HUES64 (cell line): ENCODE data around the gene LCORL.
"Not testable (repeated sequence)": the region's sequence is repeated elsewhere in the genome, so short reads cannot be mapped to it uniquely, and the experiment has no call there.

Experiments
- H3K27ac ChIP-seq: 2 replicates; pipeline ENCODE4 v1.7.0; 2013; ENCODE audit warnings: low read depth, low read length, inconsistent platforms
- H3K27me3 ChIP-seq: 2 replicates; pipeline ENCODE4 v1.6.1; 2013; ENCODE audit warnings: mild to moderate bottlenecking, low read length; ENCODE audit not compliant: insufficient read depth
- H3K36me3 ChIP-seq: 2 replicates; pipeline ENCODE4 v1.6.1; 2013; ENCODE audit warnings: mild to moderate bottlenecking, low read length; ENCODE audit not compliant: insufficient read depth
- H3K4me1 ChIP-seq: 2 replicates; pipeline ENCODE4 v1.6.1; 2013; ENCODE audit warnings: mild to moderate bottlenecking, low read length, moderate library complexity; ENCODE audit not compliant: insufficient read depth
- H3K4me3 ChIP-seq: 2 replicates; pipeline ENCODE4 v1.5.1; 2013; ENCODE audit warnings: mild to moderate bottlenecking, low read length, moderate library complexity
- H3K9ac ChIP-seq: 2 replicates; pipeline ENCODE4 v1.6.1; 2013; ENCODE audit warnings: mild to moderate bottlenecking, low read depth, low read length
- H3K9me3 ChIP-seq: 2 replicates; pipeline ENCODE4 v1.6.1; 2013; ENCODE audit warnings: low read depth, low read length; ENCODE audit not compliant: insufficient read depth
- WGBS: fragments of 150-250, 120-280 bp; methylation state at CpG from one replicate; pipeline ENCODE4 v1.1.7; 2013; ENCODE audit warnings: missing lambda C conversion rate; 5-methylcytosine and 5-hydroxymethylcytosine counted together

Gene LCORL

DNA sequence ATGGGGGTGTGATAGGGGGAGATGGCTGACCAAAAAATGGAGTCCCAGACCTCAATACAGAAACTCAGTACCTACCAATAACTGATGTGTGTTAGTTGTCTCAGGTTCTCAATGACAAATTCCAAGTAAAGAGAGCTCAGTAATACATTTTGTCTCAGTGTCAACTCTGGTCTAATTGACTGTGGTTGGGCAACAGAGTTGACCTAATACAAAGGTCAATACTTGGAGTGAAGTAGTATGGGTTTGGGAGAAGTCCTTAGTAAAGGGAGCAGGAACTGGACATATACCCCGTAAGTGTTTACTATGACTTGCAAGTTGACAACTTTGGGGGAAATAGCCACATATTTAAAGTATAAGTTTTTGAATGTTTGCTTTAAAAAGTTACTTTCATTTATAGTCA is 20.5 kb upstream of the LCORL start:
- Histone ChIP-seq H3K9me3 (no peaks in the 10 kb centered on the region), H3K9ac (no peak overlapping the region), H3K27ac (no peak overlapping the region), H3K27me3 (no peaks in the 10 kb centered on the region), H3K4me3 (no peak overlapping the region), H3K36me3 (no peaks in the 10 kb centered on the region), H3K4me1 (no peaks in the 10 kb centered on the region)
- WGBS: 90% methylated on average over 1 of the region's 1 CpG

DNA sequence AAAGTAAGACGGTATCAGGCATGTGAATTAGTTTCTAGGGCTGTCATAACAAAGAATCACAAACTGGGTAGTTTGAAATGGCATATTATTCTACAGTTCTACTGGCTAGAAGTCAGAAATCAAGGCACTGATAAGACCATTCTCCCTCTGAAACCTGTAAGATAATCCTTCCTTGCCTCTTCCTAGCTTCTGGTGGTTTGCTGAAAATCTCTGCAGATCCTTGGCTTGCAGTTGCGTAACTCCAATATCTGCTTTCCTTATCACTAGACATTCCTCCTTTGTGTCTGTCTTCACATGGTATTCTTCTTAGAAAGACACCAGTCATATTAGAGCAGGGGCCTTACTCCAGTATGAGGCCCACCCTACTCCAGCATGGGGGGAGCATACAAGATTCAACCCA is 19.6 kb upstream of the LCORL start:
- Histone ChIP-seq H3K36me3 (no peaks in the 10 kb centered on the region), H3K27me3 (no peaks in the 10 kb centered on the region), H3K4me3 (no peak overlapping the region), H3K9me3 (no peaks in the 10 kb centered on the region), H3K27ac (no peak overlapping the region), H3K9ac (no peak overlapping the region), H3K4me1 (no peaks in the 10 kb centered on the region)
- WGBS: 95% methylated on average over 2 of the region's 2 CpGs

GRCh38 chr4:18039113-18039512 is 17.6 kb upstream of the LCORL start:
- H3K4me3 ChIP-seq: no peak overlapping the region
- WGBS: 98% methylated on average over 2 of the region's 2 CpGs
- no peak overlapping the region for H3K27ac ChIP-seq
- H3K9me3 ChIP-seq: no peaks in the 10 kb centered on the region
- no peaks in the 10 kb centered on the region for H3K4me1 ChIP-seq
- H3K27me3 ChIP-seq: no peaks in the 10 kb centered on the region
- H3K9ac ChIP-seq: no peak overlapping the region
- no peaks in the 10 kb centered on the region for H3K36me3 ChIP-seq

GRCh38 chr4:18036369-18036768 is 14.8 kb upstream of the LCORL start:
- H3K27ac ChIP-seq: not testable (repeated sequence)

DNA sequence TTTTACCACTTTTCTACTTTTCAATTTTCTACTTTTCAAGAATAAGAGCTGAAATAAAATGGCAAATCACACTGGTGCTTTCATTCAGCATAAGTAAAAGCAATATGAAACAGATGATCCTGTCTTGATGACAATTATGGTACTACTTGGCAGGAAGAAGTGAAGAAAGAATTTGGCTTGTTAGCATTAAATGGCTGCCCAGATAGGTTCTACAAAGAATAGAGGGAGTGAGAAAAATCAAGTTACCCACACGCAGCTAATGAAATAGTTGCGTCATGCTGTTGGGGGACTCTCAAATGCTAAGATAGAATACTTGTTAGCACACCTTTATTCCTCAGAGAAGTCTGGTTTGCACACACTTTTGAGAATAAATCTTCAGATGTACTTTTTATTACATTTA is 12.5 kb upstream of the LCORL start:
- Histone ChIP-seq H3K4me3 (no peak overlapping the region), H3K36me3 (no peaks in the 10 kb centered on the region), H3K9ac (no peak overlapping the region), H3K27ac (no peak overlapping the region), H3K9me3 (no peaks in the 10 kb centered on the region), H3K27me3 (no peaks in the 10 kb centered on the region), H3K4me1 (no peaks in the 10 kb centered on the region)
- 87% methylated on average over 2 of the region's 2 CpGs for WGBS

More at GRCh38 chr4:18036369-18036768, 14.8 kb upstream of the LCORL start:
- not testable (repeated sequence) for H3K4me3 ChIP-seq, H3K9me3 ChIP-seq, H3K36me3 ChIP-seq, H3K4me1 ChIP-seq, H3K9ac ChIP-seq, H3K27me3 ChIP-seq
- whole genome bisulfite sequencing: 92% methylated on average over 8 of the region's 10 CpGs

DNA sequence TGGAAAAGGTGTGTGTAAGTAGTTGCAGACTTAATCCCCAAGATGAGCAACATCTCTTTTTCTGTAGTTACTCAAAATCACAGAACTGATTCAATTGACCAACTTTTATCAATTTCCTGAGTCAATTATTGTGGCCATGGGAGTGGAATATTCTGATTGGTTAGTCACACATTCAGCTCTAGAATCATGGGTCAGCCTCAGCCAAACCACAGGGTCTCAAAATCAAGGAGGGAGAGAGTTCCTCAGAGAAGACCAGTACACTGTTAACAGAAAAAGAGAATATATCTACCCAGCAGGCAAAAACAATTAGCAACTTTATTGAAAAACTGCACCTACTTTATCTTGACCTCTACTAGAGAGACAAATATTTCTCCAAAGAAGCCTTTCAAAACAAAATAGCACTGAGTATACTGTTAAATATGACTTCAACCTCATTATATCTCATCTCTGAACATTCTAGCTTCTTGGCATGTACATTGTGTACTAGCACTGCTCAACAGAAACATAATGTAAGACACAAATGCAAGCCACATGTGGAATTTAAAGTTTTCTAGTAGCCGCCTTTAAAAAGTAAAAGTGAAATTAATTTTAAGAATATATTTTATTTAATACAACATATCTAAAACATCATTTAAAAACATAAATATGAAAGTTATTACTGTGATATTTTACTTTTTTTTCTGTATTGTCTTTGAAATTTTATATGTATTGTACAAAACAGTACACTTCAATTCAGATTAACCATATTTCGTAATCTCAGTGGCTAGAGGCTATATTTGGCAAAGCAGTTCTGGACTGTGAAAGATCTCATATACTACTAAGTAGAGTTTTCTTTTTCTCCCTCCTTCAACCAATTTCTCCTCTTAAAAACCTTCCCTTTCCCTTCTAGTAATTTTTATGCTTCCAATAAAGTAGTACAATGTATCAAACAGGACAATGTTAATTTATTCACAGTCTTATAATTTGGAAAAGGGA is 11.8 kb upstream of the LCORL start:
- H3K9ac ChIP-seq: no peak overlapping the region
- no peaks in the 10 kb centered on the region for H3K36me3 ChIP-seq
- no CpG with 5 or more reads among the region's 2 CpGs for WGBS
- no peak overlapping the region for H3K4me3 ChIP-seq
- no peak overlapping the region for H3K27ac ChIP-seq
- H3K9me3 ChIP-seq: no peaks in the 10 kb centered on the region
- no peaks in the 10 kb centered on the region for H3K27me3 ChIP-seq
- no peaks in the 10 kb centered on the region for H3K4me1 ChIP-seq

DNA sequence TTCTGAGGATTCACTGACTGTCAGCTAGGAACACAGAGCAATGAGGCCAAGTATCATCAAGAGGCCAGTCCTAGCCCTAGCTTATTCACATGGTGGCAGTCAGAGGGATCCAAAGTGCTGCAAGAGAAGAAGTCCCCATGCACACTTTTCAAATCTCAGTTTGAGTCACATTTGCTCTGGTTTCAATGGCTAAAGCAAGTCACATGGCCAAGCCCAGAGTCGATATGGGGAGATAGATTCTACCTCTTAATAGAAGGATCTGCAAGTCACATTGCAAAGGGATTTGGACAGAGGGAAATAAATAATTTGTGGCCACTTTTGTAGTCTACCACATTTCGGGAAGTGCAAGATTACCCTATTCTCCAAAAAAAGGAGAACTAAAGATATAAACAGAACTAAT is 3.7 kb upstream of the LCORL start:
- Histone ChIP-seq H3K4me3 (no peak overlapping the region), H3K36me3 (no peaks in the 10 kb centered on the region), H3K9me3 (no peaks in the 10 kb centered on the region), H3K9ac (no peak overlapping the region), H3K27ac (no peak overlapping the region), H3K27me3 (peaks cover 31% of the 10 kb centered on the region), H3K4me1 (no peaks in the 10 kb centered on the region)
- 100% methylated on average over 1 of the region's 2 CpGs for WGBS

DNA sequence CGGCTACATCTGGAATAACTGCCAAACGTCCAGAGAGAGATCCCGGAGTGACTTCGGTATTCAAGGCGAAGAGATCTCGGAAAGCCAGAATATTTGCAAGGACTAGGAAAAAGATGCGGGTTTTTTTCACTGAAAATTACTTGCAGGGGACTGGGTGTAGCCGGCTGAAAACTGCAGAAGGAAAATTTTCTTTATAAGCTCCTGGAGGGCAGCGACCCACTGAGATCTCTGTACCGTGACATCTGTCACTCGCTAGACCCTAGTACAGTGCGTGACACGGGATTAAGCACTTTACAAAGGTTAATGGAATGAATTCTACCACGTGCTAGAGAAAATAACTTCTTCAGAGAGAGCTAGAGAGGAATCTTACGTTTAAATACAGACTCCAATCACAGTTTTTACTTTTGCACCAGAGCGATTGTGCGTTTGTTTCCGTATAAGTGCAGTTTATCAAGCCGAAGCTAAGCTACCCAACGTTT is 1.1 kb upstream of the LCORL start:
- 4% methylated on average over 20 of the region's 20 CpGs for WGBS
- Histone ChIP-seq H3K4me1 (peaks cover 9% of the 10 kb centered on the region; the same call in 1 of the 2 replicates), H3K9me3 (no peaks in the 10 kb centered on the region), H3K4me3 (peak overlapping the region; percentile 92), H3K9ac (peak overlapping the region; percentile 1; the same call in 1 of the 2 replicates), H3K36me3 (no peaks in the 10 kb centered on the region), H3K27me3 (peaks cover 31% of the 10 kb centered on the region), H3K27ac (no peak overlapping the region)

DNA sequence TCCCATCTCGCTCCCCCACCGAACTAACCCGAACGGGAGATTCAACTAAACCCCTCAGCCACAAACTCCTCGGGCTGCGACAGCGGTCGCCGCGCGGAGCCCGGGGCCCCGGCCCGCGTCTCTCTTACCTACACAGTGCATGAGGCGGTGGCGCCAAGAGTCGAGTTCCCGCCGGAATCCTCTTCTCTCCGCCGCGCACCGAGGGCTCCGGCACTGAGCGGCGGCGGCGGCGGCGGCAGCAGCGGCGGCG is 160 bp downstream of the LCORL start:
- under 1% methylated on average over 34 of the region's 34 CpGs for WGBS
- Histone ChIP-seq H3K4me1 (peaks cover 9% of the 10 kb centered on the region; the same call in 1 of the 2 replicates), H3K9ac (peak overlapping the region; percentile 91), H3K27me3 (peaks cover 31% of the 10 kb centered on the region), H3K9me3 (no peaks in the 10 kb centered on the region), H3K4me3 (peak overlapping the region; percentile 92), H3K36me3 (no peaks in the 10 kb centered on the region), H3K27ac (peak overlapping the region; percentile 91)

DNA sequence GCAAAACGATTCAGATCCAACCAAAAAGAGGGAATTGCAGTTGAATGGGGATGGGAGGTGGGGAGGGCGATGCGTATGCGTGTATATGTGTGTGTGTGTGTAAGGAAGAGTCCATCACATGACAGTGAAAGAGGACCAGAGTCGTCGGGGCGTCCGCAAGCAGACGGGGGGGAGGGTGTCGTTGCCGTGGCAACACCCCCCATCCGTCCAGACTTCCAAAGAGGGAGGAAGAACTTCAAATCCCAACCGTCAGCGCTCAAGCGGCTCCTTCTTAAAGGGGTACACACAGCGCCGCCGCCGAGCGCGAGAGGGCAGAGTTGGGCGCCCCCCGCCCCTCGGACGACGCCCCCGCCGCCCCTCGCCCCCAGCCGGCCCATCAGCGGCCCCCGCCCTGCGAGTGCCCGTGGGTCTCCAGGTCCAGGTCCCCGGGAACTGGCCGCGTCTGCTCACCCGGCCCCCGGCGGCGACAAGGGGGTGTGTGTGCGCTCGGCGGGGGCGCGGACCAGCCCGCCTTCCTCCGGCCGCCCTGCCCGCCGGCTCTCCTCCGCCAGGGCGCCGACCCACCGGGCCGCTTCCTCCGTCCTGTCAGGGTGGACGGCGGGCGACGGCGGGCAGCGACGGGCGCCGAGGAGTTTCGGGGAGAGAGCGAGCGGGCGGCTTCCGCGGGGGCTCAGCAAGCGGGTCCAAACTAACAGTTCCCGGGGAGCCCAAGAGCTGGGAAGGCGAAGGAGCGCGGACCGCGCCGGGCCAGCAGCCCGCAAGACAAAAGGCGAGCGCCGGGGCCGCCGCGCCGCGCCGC is 685 bp downstream of the LCORL start:
- peak overlapping the region; percentile 91 for H3K27ac ChIP-seq
- under 1% methylated on average over 90 of the region's 90 CpGs for WGBS
- no peaks in the 10 kb centered on the region for H3K9me3 ChIP-seq
- H3K4me1 ChIP-seq: peaks cover 9% of the 10 kb centered on the region; the same call in 1 of the 2 replicates
- peaks cover 31% of the 10 kb centered on the region for H3K27me3 ChIP-seq
- H3K4me3 ChIP-seq: peak overlapping the region; percentile 92
- no peaks in the 10 kb centered on the region for H3K36me3 ChIP-seq
- H3K9ac ChIP-seq: peak overlapping the region; percentile 91

DNA sequence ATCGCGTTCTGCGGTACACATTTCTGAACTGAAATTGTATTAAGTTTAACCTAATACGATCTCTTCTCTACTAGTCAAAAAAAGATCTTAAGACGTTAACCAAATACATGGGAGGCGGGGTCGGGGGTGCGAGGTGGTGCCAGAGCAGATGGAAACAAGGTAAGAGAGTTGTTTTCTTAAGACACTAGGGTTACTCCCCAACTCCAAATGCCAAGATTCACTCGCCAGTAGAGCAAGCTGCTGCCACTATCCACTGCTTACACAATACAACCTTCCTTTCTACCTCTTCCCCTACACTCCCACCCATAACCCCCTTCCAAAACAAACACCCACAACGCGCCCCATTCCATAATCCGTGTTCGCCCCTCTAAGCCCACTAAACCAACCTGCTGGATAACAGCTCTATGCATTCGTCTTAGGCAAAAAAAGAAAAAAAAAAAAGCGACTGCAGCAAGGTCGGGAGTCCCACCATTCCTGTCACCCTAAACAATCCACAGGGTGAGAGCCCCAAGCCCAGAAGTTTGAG is 1.3 kb downstream of the LCORL start:
- H3K9me3 ChIP-seq: no peaks in the 10 kb centered on the region
- peak overlapping the region; percentile 92 for H3K4me3 ChIP-seq
- peaks cover 28% of the 10 kb centered on the region for H3K27me3 ChIP-seq
- peak overlapping the region; percentile 37 for H3K9ac ChIP-seq
- peaks cover 9% of the 10 kb centered on the region; the same call in 1 of the 2 replicates for H3K4me1 ChIP-seq
- H3K27ac ChIP-seq: no peak overlapping the region
- no peaks in the 10 kb centered on the region for H3K36me3 ChIP-seq
- WGBS: 9% methylated on average over 11 of the region's 16 CpGs
